ENCODE measurements around the gene PRELID3B.

Gene PRELID3B

DNA sequence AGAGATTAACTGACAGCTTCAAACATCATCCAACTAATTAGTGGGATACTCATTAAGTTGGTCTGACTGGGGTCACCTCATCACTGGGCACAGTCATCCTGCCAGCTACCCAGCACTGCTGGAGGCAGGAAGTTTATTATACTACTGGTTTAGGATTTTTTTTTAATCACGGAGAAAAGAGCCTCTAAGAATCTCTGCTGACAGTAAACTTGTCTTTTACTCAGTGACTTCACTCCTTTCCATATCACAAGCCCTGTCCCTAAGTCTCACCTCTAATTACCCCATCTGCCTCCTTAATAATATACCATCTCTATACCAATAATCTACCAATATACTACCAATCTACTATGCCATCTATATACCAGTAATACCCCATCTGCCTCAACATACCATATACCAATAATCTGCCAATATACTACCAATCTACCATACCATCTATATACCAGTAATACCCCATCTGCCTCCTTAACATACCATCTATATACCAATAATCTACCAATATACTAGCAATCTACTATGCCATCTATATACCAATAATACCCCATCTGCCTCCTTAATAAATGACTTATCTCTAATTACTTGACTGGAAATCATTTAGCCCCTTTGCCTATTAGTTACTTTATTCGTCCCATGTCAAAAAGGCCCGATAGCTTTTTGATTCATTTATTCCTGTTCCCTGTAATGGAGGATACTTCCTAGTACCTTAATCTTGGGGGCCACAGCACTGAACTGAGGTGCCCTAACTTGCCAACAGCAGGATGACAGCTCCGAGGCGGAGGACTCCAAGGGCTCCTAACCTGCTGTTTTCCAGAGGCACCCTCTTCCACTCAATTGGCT is 15.5 kb downstream of the PRELID3B start:
- H3K9me3 ChIP-seq (ENCODE audit: insufficient read depth, low read length): no peaks in the 10 kb centered on the region
- H3K9ac ChIP-seq (ENCODE audit: low read length): no peak overlapping the region
- peaks cover 27% of the 10 kb centered on the region for H3F3A ChIP-seq (ENCODE audit: insufficient read depth)
- H3K79me2 ChIP-seq (ENCODE audit: insufficient read depth, low read length): peaks cover 70% of the 10 kb centered on the region
- no peaks in the 10 kb centered on the region for H3K9me2 ChIP-seq (replicated peaks; ENCODE audit: insufficient read depth, low read length)
- H2AFZ ChIP-seq (ENCODE audit: low read depth, low read length, severe bottlenecking): no peak overlapping the region
- TF ChIP-seq EZH2phosphoT487 (conservative IDR thresholded peaks at IDR 0.05; ENCODE audit: low read length): no peak
- TF ChIP-seq, protein P1, sequence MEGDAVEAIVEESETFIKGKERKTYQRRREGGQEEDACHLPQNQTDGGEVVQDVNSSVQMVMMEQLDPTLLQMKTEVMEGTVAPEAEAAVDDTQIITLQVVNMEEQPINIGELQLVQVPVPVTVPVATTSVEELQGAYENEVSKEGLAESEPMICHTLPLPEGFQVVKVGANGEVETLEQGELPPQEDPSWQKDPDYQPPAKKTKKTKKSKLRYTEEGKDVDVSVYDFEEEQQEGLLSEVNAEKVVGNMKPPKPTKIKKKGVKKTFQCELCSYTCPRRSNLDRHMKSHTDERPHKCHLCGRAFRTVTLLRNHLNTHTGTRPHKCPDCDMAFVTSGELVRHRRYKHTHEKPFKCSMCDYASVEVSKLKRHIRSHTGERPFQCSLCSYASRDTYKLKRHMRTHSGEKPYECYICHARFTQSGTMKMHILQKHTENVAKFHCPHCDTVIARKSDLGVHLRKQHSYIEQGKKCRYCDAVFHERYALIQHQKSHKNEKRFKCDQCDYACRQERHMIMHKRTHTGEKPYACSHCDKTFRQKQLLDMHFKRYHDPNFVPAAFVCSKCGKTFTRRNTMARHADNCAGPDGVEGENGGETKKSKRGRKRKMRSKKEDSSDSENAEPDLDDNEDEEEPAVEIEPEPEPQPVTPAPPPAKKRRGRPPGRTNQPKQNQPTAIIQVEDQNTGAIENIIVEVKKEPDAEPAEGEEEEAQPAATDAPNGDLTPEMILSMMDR (IDR thresholded peaks at IDR 0.05; ENCODE audit: insufficient read depth, low read length, poor library complexity, severe bottlenecking): no peak
- H3K36me3 ChIP-seq (ENCODE audit: low read length): peaks cover 52% of the 10 kb centered on the region
- H3K27me3 ChIP-seq (ENCODE audit: low read length): no peaks in the 10 kb centered on the region
- H3K27ac ChIP-seq (ENCODE audit: low read depth, low read length): no peak overlapping the region
- H3K4me2 ChIP-seq (ENCODE audit: low read depth, low read length, poor library complexity, severe bottlenecking): no peak overlapping the region
- peaks cover 24% of the 10 kb centered on the region for H4K20me1 ChIP-seq (ENCODE audit: low read depth, low read length)
- no peak overlapping the region for H3K4me3 ChIP-seq (ENCODE audit: insufficient read depth, low read length, poor library complexity, severe bottlenecking)

DNA sequence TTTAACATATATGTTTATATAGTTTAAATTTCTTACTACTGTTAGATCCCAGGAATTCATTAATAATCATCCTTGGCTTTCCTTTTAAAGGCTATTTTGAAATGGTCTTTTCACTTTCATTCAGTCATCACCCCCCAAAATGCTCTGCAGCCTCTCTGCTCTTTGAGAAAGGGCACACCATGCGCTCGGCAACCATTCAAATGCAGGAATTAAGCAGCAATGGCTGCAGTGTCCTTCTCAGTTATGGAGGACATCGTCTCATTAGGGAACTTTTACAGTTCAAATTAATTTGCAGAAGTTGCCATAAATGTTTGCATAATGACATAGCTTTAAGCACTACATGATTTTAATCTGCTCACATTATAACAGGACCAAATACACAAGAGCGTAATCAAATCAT is 17.1 kb downstream of the PRELID3B start:
- Histone ChIP-seq H3K9me3 (ENCODE audit: insufficient read depth, low read length) (no peaks in the 10 kb centered on the region), H3K27me3 (ENCODE audit: low read length) (no peaks in the 10 kb centered on the region), H2AFZ (ENCODE audit: low read depth, low read length, severe bottlenecking) (no peak overlapping the region), H4K20me1 (ENCODE audit: low read depth, low read length) (peaks cover 24% of the 10 kb centered on the region), H3K9ac (ENCODE audit: low read length) (no peak overlapping the region), H3K4me2 (ENCODE audit: low read depth, low read length, poor library complexity, severe bottlenecking) (no peak overlapping the region), H3K27ac (ENCODE audit: low read depth, low read length) (no peak overlapping the region), H3K79me2 (ENCODE audit: insufficient read depth, low read length) (peaks cover 54% of the 10 kb centered on the region), H3K36me3 (ENCODE audit: low read length) (peaks cover 45% of the 10 kb centered on the region), H3K9me2 (replicated peaks; ENCODE audit: insufficient read depth, low read length) (no peaks in the 10 kb centered on the region), H3K4me3 (ENCODE audit: insufficient read depth, low read length, poor library complexity, severe bottlenecking) (no peak overlapping the region), H3F3A (ENCODE audit: insufficient read depth) (peaks cover 34% of the 10 kb centered on the region)
- TF ChIP-seq, protein P1 (IDR thresholded peaks at IDR 0.05; ENCODE audit: insufficient read depth, low read length, poor library complexity, severe bottlenecking): no peak
- no peak for TF ChIP-seq EZH2phosphoT487 (conservative IDR thresholded peaks at IDR 0.05; ENCODE audit: low read length)

DNA sequence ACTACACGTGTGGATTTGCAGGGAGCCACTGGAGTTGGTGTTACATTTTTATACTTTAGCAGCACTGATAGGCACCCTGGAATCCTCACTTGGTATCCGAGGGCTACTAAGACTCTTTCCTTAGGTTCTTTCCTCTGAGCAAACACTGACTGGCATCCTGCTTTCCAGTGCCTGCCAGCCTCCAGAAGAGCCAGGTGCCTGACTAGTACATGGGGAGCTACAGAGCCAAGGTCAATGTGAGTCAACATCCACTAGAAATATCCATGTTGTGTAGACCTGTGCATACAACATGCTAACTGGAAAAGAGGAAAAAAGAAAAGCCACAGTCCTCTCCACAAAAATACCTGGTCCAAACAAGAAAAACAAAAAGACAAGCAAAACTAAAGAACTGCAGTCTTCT is 17.5 kb downstream of the PRELID3B start:
- peaks cover 41% of the 10 kb centered on the region for H3K36me3 ChIP-seq (ENCODE audit: low read length)

More for the DNA sequence above, 17.5 kb downstream of the PRELID3B start:
- Histone ChIP-seq H3K4me2 (ENCODE audit: low read depth, low read length, poor library complexity, severe bottlenecking) (no peak overlapping the region), H2AFZ (ENCODE audit: low read depth, low read length, severe bottlenecking) (no peak overlapping the region), H3K4me3 (ENCODE audit: insufficient read depth, low read length, poor library complexity, severe bottlenecking) (no peak overlapping the region), H3F3A (ENCODE audit: insufficient read depth) (peaks cover 31% of the 10 kb centered on the region), H3K9me2 (replicated peaks; ENCODE audit: insufficient read depth, low read length) (no peaks in the 10 kb centered on the region), H3K9me3 (ENCODE audit: insufficient read depth, low read length) (no peaks in the 10 kb centered on the region), H3K9ac (ENCODE audit: low read length) (no peak overlapping the region), H3K27me3 (ENCODE audit: low read length) (no peaks in the 10 kb centered on the region), H3K79me2 (ENCODE audit: insufficient read depth, low read length) (peaks cover 50% of the 10 kb centered on the region), H4K20me1 (ENCODE audit: low read depth, low read length) (peaks cover 21% of the 10 kb centered on the region), H3K27ac (ENCODE audit: low read depth, low read length) (no peak overlapping the region)
- no peak for TF ChIP-seq EZH2phosphoT487 (conservative IDR thresholded peaks at IDR 0.05; ENCODE audit: low read length)
- TF ChIP-seq, protein P1 (IDR thresholded peaks at IDR 0.05; ENCODE audit: insufficient read depth, low read length, poor library complexity, severe bottlenecking): no peak
